GM12801 (cell line): ENCODE results near the gene CSNK1A1L.

ENCODE experiments used
- CTCF ChIP-seq: IDR thresholded peaks from one replicate; pipeline ENCODE4 v1.5.1; 2011; ENCODE audit warnings: control low read depth; ENCODE audit not compliant: insufficient read length; ENCODE audit errors: extremely low read depth

Gene CSNK1A1L

GRCh38 chr13:37065890-37066526 lies 39.5 kb downstream of the CSNK1A1L start:
- TF ChIP-seq CTCF: no peak

- no peak for TF ChIP-seq CTCF
Observed at GRCh38 chr13:37059848-37060192, 45.6 kb downstream of the CSNK1A1L start.

- TF ChIP-seq CTCF: no peak
Observed at GRCh38 chr13:37058910-37059847, 46.3 kb downstream of the CSNK1A1L start, which contains the start of gene SUPT20H. SUPT20H (minus strand) TSS chr13:37059688; CDS start chr13:37051490, 8,198 bp downstream.
